Right atrium auricular region (tissue), 2 donors: ENCODE data around the gene KRT36. TPM values are rescaled to one million over a fixed set of nuclear protein-coding genes. Genes with fewer than 3 reads are reported as not detected.

Experiments
- DNase-seq: peaks from one replicate; pipeline ENCODE4 v3.0.0-alpha.2; 2019; ENCODE audit warnings: low spot score
- H3K27ac ChIP-seq, 2 donors: fragments of 200-600 bp; sonication (generic); 1 replicate in 1 of 2; 2 replicates in 1 of 2; pipeline ENCODE4 v1.5.1; 2016 to 2019
- H3K27me3 ChIP-seq, 2 donors: fragments of 200-600 bp; sonication (generic); one replicate each; pipeline versions ENCODE4 v1.5.1 to v1.6.0; 2017 to 2019
- H3K36me3 ChIP-seq: fragments of 200-600 bp; sonication (generic); one replicate; pipeline ENCODE4 v1.5.1; 2016
- H3K4me1 ChIP-seq, 2 donors: fragments of 200-600 bp; sonication (generic); one replicate each; pipeline versions ENCODE4 v1.5.1 to v1.6.0; 2017 to 2019
- H3K4me3 ChIP-seq, 2 donors: fragments of 200-600 bp; sonication (generic); 1 replicate in 1 of 2; 2 replicates in 1 of 2; pipeline ENCODE4 v1.5.1; 2017 to 2019; ENCODE audit warnings: mild to moderate bottlenecking in 1 of 2, moderate library complexity in 1 of 2
- H3K9me3 ChIP-seq, 2 donors: fragments of 200-600 bp; sonication (generic); one replicate each; pipeline ENCODE4 v1.5.1; 2019
- total RNA-seq, 2 donors: library from RNA; depleted of rRNA; stranded (reverse); fragments of >200 nt; gene quantifications; one replicate each; pipeline ENCODE4 v1.1.0, GENCODE V29; 2016
- TF ChIP-seq, protein P1 (sequence below), 2 donors: fragments of 200-600 bp; sonication (generic); IDR thresholded peaks; one replicate each; pipeline ENCODE4 v1.5.1; 2019; ENCODE audit warnings: antibody characterized with exemption in 2 of 2

The KRT36 gene
- total RNA-seq, 2 donors from 2014 or later: not detected

- no peak overlapping the region for H3K4me3 ChIP-seq
- peaks cover 0 to 15% of the 10 kb centered on the region in 2 donors for H3K4me1 ChIP-seq
- H3K36me3 ChIP-seq: no peaks in the 10 kb centered on the region
- peaks cover 13% of the 10 kb centered on the region in 2 donors for H3K27me3 ChIP-seq
- DNase-seq: no peak
- H3K27ac ChIP-seq: no peak overlapping the region
- no peaks in the 10 kb centered on the region for H3K9me3 ChIP-seq
- TF ChIP-seq, protein P1, sequence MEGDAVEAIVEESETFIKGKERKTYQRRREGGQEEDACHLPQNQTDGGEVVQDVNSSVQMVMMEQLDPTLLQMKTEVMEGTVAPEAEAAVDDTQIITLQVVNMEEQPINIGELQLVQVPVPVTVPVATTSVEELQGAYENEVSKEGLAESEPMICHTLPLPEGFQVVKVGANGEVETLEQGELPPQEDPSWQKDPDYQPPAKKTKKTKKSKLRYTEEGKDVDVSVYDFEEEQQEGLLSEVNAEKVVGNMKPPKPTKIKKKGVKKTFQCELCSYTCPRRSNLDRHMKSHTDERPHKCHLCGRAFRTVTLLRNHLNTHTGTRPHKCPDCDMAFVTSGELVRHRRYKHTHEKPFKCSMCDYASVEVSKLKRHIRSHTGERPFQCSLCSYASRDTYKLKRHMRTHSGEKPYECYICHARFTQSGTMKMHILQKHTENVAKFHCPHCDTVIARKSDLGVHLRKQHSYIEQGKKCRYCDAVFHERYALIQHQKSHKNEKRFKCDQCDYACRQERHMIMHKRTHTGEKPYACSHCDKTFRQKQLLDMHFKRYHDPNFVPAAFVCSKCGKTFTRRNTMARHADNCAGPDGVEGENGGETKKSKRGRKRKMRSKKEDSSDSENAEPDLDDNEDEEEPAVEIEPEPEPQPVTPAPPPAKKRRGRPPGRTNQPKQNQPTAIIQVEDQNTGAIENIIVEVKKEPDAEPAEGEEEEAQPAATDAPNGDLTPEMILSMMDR (IDR thresholded peaks at IDR 0.05): no peak
These were observed 42.3 kb upstream of the KRT36 start for GRCh38 chr17:41531993-41532392.

GRCh38 chr17:41530062-41531048 is 40.6 kb upstream of the KRT36 start:
- H3K4me1 ChIP-seq: peaks cover 0 to 15% of the 10 kb centered on the region in 2 donors
- H3K27me3 ChIP-seq: peaks cover 13 to 17% of the 10 kb centered on the region in 2 donors

DNA sequence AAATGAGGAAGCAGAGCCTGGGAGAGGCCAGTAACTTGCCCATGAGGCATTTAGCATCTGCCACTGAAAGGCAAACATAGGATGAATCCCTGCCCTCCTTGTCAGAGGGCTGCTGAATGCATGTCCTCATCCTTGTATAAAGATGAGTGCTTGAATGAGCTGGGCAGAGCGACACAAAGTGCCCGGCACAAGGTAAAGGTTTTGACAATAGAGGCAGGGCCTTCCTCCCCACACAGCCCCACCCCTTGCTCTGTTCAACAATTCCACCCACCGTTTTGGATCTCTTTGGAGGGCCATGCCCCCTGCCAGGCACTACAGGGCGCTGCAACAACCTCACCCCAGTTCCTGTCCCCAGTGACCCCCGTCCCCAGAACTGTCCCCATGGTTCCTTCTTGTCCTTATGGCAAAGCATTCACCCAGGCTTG is 39.8 kb upstream of the KRT36 start:
- H3K4me3 ChIP-seq: no peak overlapping the region
- peaks cover 0 to 15% of the 10 kb centered on the region in 2 donors for H3K4me1 ChIP-seq
- H3K27ac ChIP-seq: no peak overlapping the region
- TF ChIP-seq, protein P1 (IDR thresholded peaks at IDR 0.05): no peak
- no peak for DNase-seq
- no peaks in the 10 kb centered on the region for H3K36me3 ChIP-seq
- H3K9me3 ChIP-seq: no peaks in the 10 kb centered on the region
- H3K27me3 ChIP-seq: peaks cover 13 to 17% of the 10 kb centered on the region in 2 donors

More at GRCh38 chr17:41530062-41531048, 40.6 kb upstream of the KRT36 start:
- no peak overlapping the region for H3K27ac ChIP-seq
- no peak for DNase-seq
- no peak overlapping the region for H3K4me3 ChIP-seq
- TF ChIP-seq, protein P1 (IDR thresholded peaks at IDR 0.05): no peak
- H3K36me3 ChIP-seq: no peaks in the 10 kb centered on the region
- no peaks in the 10 kb centered on the region for H3K9me3 ChIP-seq

DNA sequence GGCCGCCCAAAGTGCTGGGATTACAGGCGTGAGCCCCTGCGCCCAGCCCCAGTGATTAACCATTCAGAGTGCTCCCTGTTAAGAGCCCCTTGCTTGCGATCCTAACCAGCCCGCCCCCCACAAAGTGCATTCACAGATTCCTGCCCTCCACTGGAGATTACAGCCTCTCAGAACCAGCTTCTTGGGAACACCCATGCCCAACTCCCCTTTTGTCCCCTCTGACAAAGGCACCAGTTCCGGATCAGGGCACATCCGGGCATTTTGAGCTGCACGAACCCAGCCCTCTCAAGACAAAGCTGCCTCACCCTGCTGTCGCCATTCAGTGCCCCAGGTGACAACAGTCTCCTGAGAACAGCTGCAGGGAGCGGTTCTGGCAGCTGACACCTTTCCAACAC is 39.2 kb upstream of the KRT36 start:
- no peak overlapping the region for H3K4me3 ChIP-seq
- peaks cover 0 to 15% of the 10 kb centered on the region in 2 donors for H3K4me1 ChIP-seq
- no peak overlapping the region for H3K27ac ChIP-seq
- no peak for DNase-seq
- H3K9me3 ChIP-seq: no peaks in the 10 kb centered on the region
- TF ChIP-seq, protein P1 (IDR thresholded peaks at IDR 0.05): no peak
- peaks cover 13 to 17% of the 10 kb centered on the region in 2 donors for H3K27me3 ChIP-seq
- H3K36me3 ChIP-seq: no peaks in the 10 kb centered on the region

GRCh38 chr17:41527063-41528023 is 37.6 kb upstream of the KRT36 start:
- Histone ChIP-seq H3K36me3 (no peaks in the 10 kb centered on the region), H3K27me3 (peaks cover 13 to 17% of the 10 kb centered on the region in 2 donors), H3K4me3 (peak overlapping the region in 1 of 2 donors; percentile 34), H3K9me3 (no peaks in the 10 kb centered on the region), H3K4me1 (peaks cover 0 to 15% of the 10 kb centered on the region in 2 donors), H3K27ac (peak overlapping the region in 1 of 2 donors; percentile 11)
- DNase-seq: no peak
- TF ChIP-seq, protein P1 (IDR thresholded peaks at IDR 0.05): no peak
